GM19351 (cell line): Measurements from ENCODE around the gene TREH.

ENCODE experiments used
- ATAC-seq: cut with Tn5 transposase; IDR thresholded peaks from one replicate; pipeline ENCODE4 v1.9.1; 2021; ENCODE audit warnings: mild to moderate bottlenecking, moderate library complexity; ENCODE audit not compliant: unreplicated experiment

Gene TREH

GRCh38 chr11:118632577-118633318, 46.7 kb downstream of the TREH start:
- no peak for ATAC-seq

- no peak for ATAC-seq
Observed at GRCh38 chr11:118631142-118631909, 48.1 kb downstream of the TREH start.

GRCh38 chr11:118629761-118630661, 49.4 kb downstream of the TREH start:
- no peak for ATAC-seq

GRCh38 chr11:118628861-118629549, 50.4 kb downstream of the TREH start:
- ATAC-seq: no peak

- no peak for ATAC-seq
Observed at GRCh38 chr11:118628432-118628831, 51.0 kb downstream of the TREH start.

GRCh38 chr11:118628031-118628430, 51.4 kb downstream of the TREH start:
- no peak for ATAC-seq

GRCh38 chr11:118627566-118627965, 51.9 kb downstream of the TREH start:
- ATAC-seq: no peak

GRCh38 chr11:118625976-118626375, 53.5 kb downstream of the TREH start:
- no peak for ATAC-seq

GRCh38 chr11:118625036-118625690, 54.3 kb downstream of the TREH start:
- ATAC-seq: no peak

- no peak for ATAC-seq
Observed at GRCh38 chr11:118623269-118623655, 56.2 kb downstream of the TREH start.

- ATAC-seq: no peak
Observed at GRCh38 chr11:118622376-118623268, 56.8 kb downstream of the TREH start.

- no peak for ATAC-seq
Observed at GRCh38 chr11:118621784-118622375, 57.6 kb downstream of the TREH start.

GRCh38 chr11:118621071-118621783, 58.2 kb downstream of the TREH start:
- ATAC-seq: no peak

- ATAC-seq: no peak
Observed at GRCh38 chr11:118620529-118621070, 58.9 kb downstream of the TREH start.

- no peak for ATAC-seq
Observed at GRCh38 chr11:118619444-118620197, 59.8 kb downstream of the TREH start.

- ATAC-seq: no peak
Observed at GRCh38 chr11:118618991-118619375, 60.5 kb downstream of the TREH start.
